ENCODE measurements around the gene MAP4. TPM values are rescaled to one million over a fixed set of nuclear protein-coding genes. Genes with fewer than 3 reads are reported as not detected.
"Not testable (repeated sequence)": the region's sequence is repeated elsewhere in the genome, so short reads cannot be mapped to it uniquely, and the experiment has no call there.

Gene MAP4
- total RNA-seq, 2 donors from 2014 or later = 152 to 169 TPM

- Histone ChIP-seq H3K9me3 (ENCODE audit: control insufficient read depth, low read length) (no peaks in the 10 kb centered on the region), H3K27ac (ENCODE audit: low read depth, low read length) (no peak overlapping the region), H3K4me3 (ENCODE audit: low read length) (no peak overlapping the region), H3K4me1 (ENCODE audit: control insufficient read depth, insufficient read depth, low read length) (peaks cover 13% of the 10 kb centered on the region), H3K9ac (ENCODE audit: extremely low read depth, low read length, poor library complexity, severe bottlenecking) (no peak overlapping the region), H3K27me3 (ENCODE audit: control insufficient read depth, insufficient read depth, low read length, poor library complexity, severe bottlenecking) (no peaks in the 10 kb centered on the region), H3K36me3 (ENCODE audit: control insufficient read depth, insufficient read depth, low read length) (peaks cover 82% of the 10 kb centered on the region)
- H3K27me3 Mint-ChIP-seq (ENCODE audit: insufficient read depth) = no peaks in the 10 kb centered on the region
- no peak overlapping the region for H3K4me3 Mint-ChIP-seq
- peaks cover 20% of the 10 kb centered on the region for H3K4me1 Mint-ChIP-seq
- H3K27ac Mint-ChIP-seq = peak overlapping the region; percentile 65
- 79 to 86% methylated on average over 5 to 7 of the region's 7 CpGs for WGBS, 2 experiments (ENCODE audit: insufficient coverage in 1 of 2, insufficient read length in 1 of 2)
- TF ChIP-seq CTCF (conservative IDR thresholded peaks at IDR 0.05) = no peak
- H3K36me3 Mint-ChIP-seq (ENCODE audit: low read depth) = peaks cover 72% of the 10 kb centered on the region
- DNase-seq = no peak
- H3K9me3 Mint-ChIP-seq = no peaks in the 10 kb centered on the region
Measured at GRCh38 chr3:47836986-47837385, 179.2 kb downstream of the MAP4 start.

- not testable (repeated sequence) for H3K4me3 ChIP-seq (ENCODE audit: low read length); H3K4me1 Mint-ChIP-seq; H3K27ac ChIP-seq (ENCODE audit: low read depth, low read length); H3K9me3 ChIP-seq (ENCODE audit: control insufficient read depth, low read length); H3K4me3 Mint-ChIP-seq; H3K9me3 Mint-ChIP-seq; H3K27me3 ChIP-seq (ENCODE audit: control insufficient read depth, insufficient read depth, low read length, poor library complexity, severe bottlenecking); H3K27ac Mint-ChIP-seq; H3K27me3 Mint-ChIP-seq (ENCODE audit: insufficient read depth); DNase-seq; H3K9ac ChIP-seq (ENCODE audit: extremely low read depth, low read length, poor library complexity, severe bottlenecking); H3K4me1 ChIP-seq (ENCODE audit: control insufficient read depth, insufficient read depth, low read length)
- H3K36me3 ChIP-seq (ENCODE audit: control insufficient read depth, insufficient read depth, low read length) = peaks cover 70% of the 10 kb centered on the region
- WGBS, 2 experiments (ENCODE audit: insufficient coverage in 1 of 2, insufficient read length in 1 of 2) = 94 to 97% methylated on average over 3 to 9 of the region's 9 CpGs
- H3K36me3 Mint-ChIP-seq (ENCODE audit: low read depth) = peaks cover 64% of the 10 kb centered on the region
Measured at GRCh38 chr3:47829482-47829881, 186.7 kb downstream of the MAP4 start.

GRCh38 chr3:47825590-47825989, 190.6 kb downstream of the MAP4 start:
- peak overlapping the region; percentile 60 for H3K9ac ChIP-seq (ENCODE audit: extremely low read depth, low read length, poor library complexity, severe bottlenecking)
- no peak for TF ChIP-seq CTCF (conservative IDR thresholded peaks at IDR 0.05)
- peaks cover 39% of the 10 kb centered on the region for H3K36me3 ChIP-seq (ENCODE audit: control insufficient read depth, insufficient read depth, low read length)
- peak; percentile 55 for DNase-seq
- 36 to 39% methylated on average over 5 to 7 of the region's 7 CpGs for WGBS, 2 experiments (ENCODE audit: insufficient coverage in 1 of 2, insufficient read length in 1 of 2)
- no peak overlapping the region for H3K27ac ChIP-seq (ENCODE audit: low read depth, low read length)
- Mint-ChIP-seq H3K4me1 (peaks cover 6% of the 10 kb centered on the region), H3K9me3 (no peaks in the 10 kb centered on the region), H3K36me3 (ENCODE audit: low read depth) (peaks cover 49% of the 10 kb centered on the region), H3K27ac (peak overlapping the region; percentile 91), H3K27me3 (ENCODE audit: insufficient read depth) (no peaks in the 10 kb centered on the region), H3K4me3 (peak overlapping the region; percentile 90)
- H3K27me3 ChIP-seq (ENCODE audit: control insufficient read depth, insufficient read depth, low read length, poor library complexity, severe bottlenecking) = no peaks in the 10 kb centered on the region
- H3K9me3 ChIP-seq (ENCODE audit: control insufficient read depth, low read length) = no peaks in the 10 kb centered on the region
- peak overlapping the region; percentile 90 for H3K4me3 ChIP-seq (ENCODE audit: low read length)
- H3K4me1 ChIP-seq (ENCODE audit: control insufficient read depth, insufficient read depth, low read length) = no peaks in the 10 kb centered on the region
